K562 (cell line): ENCODE data around the gene TOMM22. TPM values are rescaled to one million over a fixed set of nuclear protein-coding genes. Genes with fewer than 3 reads are reported as not detected.

Source experiments
- ATAC-seq: fragments of 200-7000 bp; cut with Tn5 transposase; 3 replicates; pipeline ENCODE4 v1.9.1; 2020; ENCODE audit warnings: moderate library complexity
- BruUV-seq: library from RNA; stranded (reverse); fragments of 400-500 nt; replicated peaks from 2 replicates; lab custom pipeline; 2021; lab: Mats Ljungman, UMichigan
- CTCF ChIA-PET: fragments of 300-600 bp; formaldehyde crosslinking; extraction: SDS; loops from one replicate; lab custom pipeline; 2021; ENCODE audit warnings: low intra/inter-chr PET ratio; lab: Yijun Ruan, JAX
- POLR2A ChIA-PET: fragments of 300-600, 350-650 bp; sonication (Branson Sonifier 250); formaldehyde crosslinking; extraction: SDS; loops from one replicate; lab custom pipeline; 2021; ENCODE audit warnings: antibody characterized with exemption, inconsistent platforms; lab: Yijun Ruan, JAX
- DNase-seq, 4 experiments: peaks; one replicate each; pipeline versions ENCODE4 v3.0.0 to v3.0.0-alpha.2; 2011 to 2018; ENCODE audit warnings: low spot score in 3 of 4, mixed read lengths in 3 of 4; ENCODE audit errors: extremely low read depth in 1 of 4
- FAIRE-seq: peaks from 2 replicates; lab custom pipeline; 2011; peaks lifted over from hg19 to GRCh38; lab: Jason Lieb, UNC
- H2AFZ ChIP-seq: 2 replicates; pipeline ENCODE4 v1.6.0; 2011; ENCODE audit warnings: low read depth, low read length, control low read depth, inconsistent platforms
- H3K27ac ChIP-seq: fragments of 200-600 bp; 3 replicates; pipeline ENCODE4 v1.8.0; 2011; ENCODE audit warnings: low read depth, mild to moderate bottlenecking, control low read depth, inconsistent platforms, low read length, moderate library complexity, mixed read lengths; ENCODE audit errors: extremely low read depth
- H3K27me3 ChIP-seq, 2 experiments: fragments of 300-600 bp in 1 of 2; 2 replicates in 1 of 2; 3 replicates in 1 of 2; pipeline versions ENCODE4 v1.6.0 to v1.8.0; 2011; ENCODE audit warnings: inconsistent platforms in 2 of 2, low read length in 2 of 2, mild to moderate bottlenecking in 1 of 2, mixed read lengths in 1 of 2, moderate library complexity in 1 of 2; ENCODE audit not compliant: control insufficient read depth in 2 of 2, insufficient read depth in 2 of 2
- H3K36me3 ChIP-seq: fragments of 300-600 bp; 3 replicates; pipeline ENCODE4 v1.8.0; 2011; ENCODE audit warnings: mild to moderate bottlenecking, low read length, inconsistent platforms; ENCODE audit not compliant: control insufficient read depth, insufficient read depth
- H3K4me1 ChIP-seq, 2 experiments: fragments of 200-600 bp in 1 of 2; replicated peaks in 1 of 2; 2 replicates in 1 of 2; 3 replicates in 1 of 2; pipeline versions ENCODE4 v1.5.1 to v1.8.0; 2011; ENCODE audit warnings: inconsistent platforms in 2 of 2, low read length in 2 of 2, mild to moderate bottlenecking in 1 of 2, mixed read lengths in 1 of 2, moderate library complexity in 1 of 2; ENCODE audit not compliant: control insufficient read depth in 2 of 2, insufficient read depth in 2 of 2
- H3K4me2 ChIP-seq: 2 replicates; pipeline ENCODE4 v1.6.1; 2011; ENCODE audit warnings: low read length, control low read depth, inconsistent platforms, mixed read lengths; ENCODE audit not compliant: insufficient read depth
- H3K4me3 ChIP-seq: fragments of 200-600 bp; sonication (generic), shearing (Covaris generic); 2 replicates; pipeline ENCODE4 v1.5.1; 2016; ENCODE audit warnings: control low read depth, inconsistent platforms
- H3K79me2 ChIP-seq: fragments of 200-600 bp; 3 replicates; pipeline ENCODE4 v1.8.0; 2011; ENCODE audit warnings: low read length, inconsistent platforms; ENCODE audit not compliant: control insufficient read depth, insufficient read depth
- H3K9ac ChIP-seq, 2 experiments: 2 replicates each; pipeline versions ENCODE4 v1.6.0 to v1.6.1; 2011; ENCODE audit warnings: low read depth in 2 of 2, low read length in 2 of 2, control low read depth in 1 of 2, inconsistent platforms in 1 of 2, mild to moderate bottlenecking in 1 of 2, mixed read lengths in 1 of 2; ENCODE audit not compliant: insufficient read depth in 1 of 2
- H3K9me1 ChIP-seq: one replicate; pipeline ENCODE4 v1.6.0; 2011; ENCODE audit warnings: inconsistent platforms, mild to moderate bottlenecking, low read length, moderate library complexity; ENCODE audit not compliant: control insufficient read depth, insufficient read depth
- H3K9me3 ChIP-seq: replicated peaks from 2 replicates; pipeline ENCODE4 v1.5.1; 2011; ENCODE audit warnings: low read depth, low read length, inconsistent platforms; ENCODE audit not compliant: control insufficient read depth, insufficient read depth
- H4K20me1 ChIP-seq: replicated peaks from 2 replicates; pipeline ENCODE4 v1.6.1; 2011; ENCODE audit warnings: low read length, inconsistent platforms, mixed read lengths; ENCODE audit not compliant: control insufficient read depth, insufficient read depth
- EGR1 ChIP-seq: fragments of 450-650 bp; conservative IDR thresholded peaks from 2 replicates; pipeline ENCODE4 v1.6.1; 2017; ENCODE audit warnings: mild to moderate bottlenecking
- FOXJ2 ChIP-seq: fragments of 200-800 bp; sonication (Bioruptor generic); IDR thresholded peaks from 2 replicates; pipeline ENCODE4 v1.6.1; 2016; ENCODE audit warnings: missing genetic modification characterization, missing compliant biosample characterization
- GATAD2A ChIP-seq: fragments of 450-650 bp; IDR thresholded peaks from 2 replicates; pipeline ENCODE4 v1.6.1; 2017
- GTF2F1 ChIP-seq: IDR thresholded peaks from 2 replicates; pipeline ENCODE4 v1.6.1; 2011; ENCODE audit warnings: low read depth, low read length, improper control_type of control experiment
- NR2C1 ChIP-seq, 2 experiments: fragments of 450-650 bp; IDR thresholded peaks; 2 replicates each; pipeline ENCODE4 v1.6.1; 2017; ENCODE audit warnings: mild to moderate bottlenecking in 2 of 2, antibody characterized with exemption in 1 of 2, inconsistent platforms in 1 of 2, missing compliant biosample characterization in 1 of 2, missing genetic modification characterization in 1 of 2
- TRIM24 ChIP-seq, 2 experiments: fragments of 450-650 bp; IDR thresholded peaks; 2 replicates each; pipeline ENCODE4 v1.6.1; 2016
- ZNF408 ChIP-seq: fragments of 250-450 bp; sonication (Bioruptor Pico); IDR thresholded peaks from 2 replicates; pipeline ENCODE4 v1.4.0; 2020; ENCODE audit warnings: low read depth, mild to moderate bottlenecking, moderate library complexity
- WGBS: fragments of 100-300 bp; shearing (Covaris generic); methylation state at CpG from one replicate; pipeline ENCODE4 v1.1.6; 2016; ENCODE audit warnings: low coverage, mixed read lengths; ENCODE audit not compliant: insufficient coverage; ENCODE audit errors: missing lambda C conversion rate; 5-methylcytosine and 5-hydroxymethylcytosine counted together
- in situ Hi-C: fragments of 300-500 bp; cut with MboI; formaldehyde crosslinking; loops from 4 replicates; pipeline ENCODE4 v1.15.0; 2018; ENCODE audit warnings: inconsistent platforms, mixed read lengths
- intact Hi-C: fragments of 100-400 bp; cut with micrococcal nuclease; formaldehyde crosslinking; loops from 2 replicates; pipeline ENCODE4 v1.14.2; 2022
- polyA plus RNA-seq, 8 experiments: library from polyadenylated mRNA; depleted of rRNA in 4 of 8; stranded (reverse) in 5 of 8; unstranded in 3 of 8; fragments of >200 nt; fragmentation: Nextera tagmentation in 2 of 8; fragmentation: Illumina TruSeq in 1 of 8; extraction: Ambion mirVana in 2 of 8; extraction: Trizol in 1 of 8; gene quantifications; 2 replicates each; pipeline versions ENCODE4 v1.2.1 to v1.2.3, GENCODE V29; 2011 to 2014; ENCODE audit warnings: inconsistent platforms in 1 of 8, missing spikeins in 1 of 8
- total RNA-seq, 7 experiments: library from RNA; depleted of rRNA in 6 of 7; stranded (reverse); fragments of >200 nt in 6 of 7; fragmentation: Illumina TruSeq in 2 of 7; extraction: Trizol in 2 of 7; gene quantifications; 2 replicates each; pipeline versions ENCODE4 v1.2.1 to v1.2.3, GENCODE V29; 2011 to 2021; ENCODE audit warnings: low replicate concordance in 1 of 7
- TF ChIP-seq, protein P1 (sequence below): sonication (generic); formaldehyde crosslinking; IDR thresholded peaks from 2 replicates; pipeline ENCODE4 v1.8.0; 2022; ENCODE audit warnings: mild to moderate bottlenecking, missing genetic modification reagents
- TF ChIP-seq, protein P2 (sequence below), 2 experiments: IDR thresholded peaks; 2 replicates each; pipeline ENCODE4 v1.6.1; 2012; ENCODE audit warnings: improper control_type of control experiment in 2 of 2, low read depth in 2 of 2, low read length in 2 of 2, borderline replicate concordance in 1 of 2

TOMM22 gene
- total and polyA plus RNA-seq, 9 of the 15 experiments (the other 6 are each of a cell fraction or from before 2014, with no cell fraction given): 25.8 to 108 (median 73.8) TPM

DNA sequence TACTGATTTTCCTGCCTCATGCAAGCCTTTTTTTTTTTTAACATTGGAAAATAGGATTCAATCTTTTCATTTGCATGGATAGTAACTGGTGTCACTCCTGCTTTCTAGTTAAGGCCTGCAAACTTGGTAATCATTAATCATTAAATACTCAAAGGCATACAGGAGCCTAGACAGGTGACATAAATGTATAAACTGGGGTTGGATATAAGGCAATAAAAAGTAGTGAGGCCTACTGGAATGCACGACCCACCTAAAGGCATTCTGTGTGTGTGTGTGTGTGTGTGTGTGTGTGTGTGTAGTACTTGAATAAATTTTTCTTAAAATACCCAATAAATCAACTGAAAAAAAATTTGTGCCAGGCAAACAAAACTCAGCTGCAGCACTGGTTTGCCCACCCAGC, 7.9 kb downstream of the TOMM22 start:
- H3K9me1 ChIP-seq: peaks cover 3% of the 10 kb centered on the region
- in situ Hi-C loops (no loop called here), intact Hi-C loops (no loop called here)
- H3K27ac ChIP-seq: no peak overlapping the region
- no CpG with 5 or more reads among the region's 1 CpG for WGBS
- BruUV-seq: no TSS peak
- CTCF ChIA-PET: no interaction called here
- no peaks in the 10 kb centered on the region for H3K9me3 ChIP-seq
- POLR2A ChIA-PET: no interaction called here
- no peaks in the 10 kb centered on the region for H3K27me3 ChIP-seq
- DNase-seq (no peak), ATAC-seq (no peak), FAIRE-seq (no peak)
- H4K20me1 ChIP-seq: no peaks in the 10 kb centered on the region
- no peak overlapping the region for H3K9ac ChIP-seq
- H3K79me2 ChIP-seq: peaks cover 25% of the 10 kb centered on the region
- H3K4me2 ChIP-seq: no peak overlapping the region
- H3K4me3 ChIP-seq: no peak overlapping the region
- TF ChIP-seq GATAD2A (no peak), EGR1 (no peak), TRIM24 (IDR thresholded peaks at IDR 0.05) (no peak), FOXJ2 (tag) (no peak), ZNF408 (no peak), GTF2F1 (no peak), NR2C1 (IDR thresholded peaks at IDR 0.05) (no peak), NR2C1 (tag; IDR thresholded peaks at IDR 0.05) (no peak)
- TF ChIP-seq, protein P1, sequence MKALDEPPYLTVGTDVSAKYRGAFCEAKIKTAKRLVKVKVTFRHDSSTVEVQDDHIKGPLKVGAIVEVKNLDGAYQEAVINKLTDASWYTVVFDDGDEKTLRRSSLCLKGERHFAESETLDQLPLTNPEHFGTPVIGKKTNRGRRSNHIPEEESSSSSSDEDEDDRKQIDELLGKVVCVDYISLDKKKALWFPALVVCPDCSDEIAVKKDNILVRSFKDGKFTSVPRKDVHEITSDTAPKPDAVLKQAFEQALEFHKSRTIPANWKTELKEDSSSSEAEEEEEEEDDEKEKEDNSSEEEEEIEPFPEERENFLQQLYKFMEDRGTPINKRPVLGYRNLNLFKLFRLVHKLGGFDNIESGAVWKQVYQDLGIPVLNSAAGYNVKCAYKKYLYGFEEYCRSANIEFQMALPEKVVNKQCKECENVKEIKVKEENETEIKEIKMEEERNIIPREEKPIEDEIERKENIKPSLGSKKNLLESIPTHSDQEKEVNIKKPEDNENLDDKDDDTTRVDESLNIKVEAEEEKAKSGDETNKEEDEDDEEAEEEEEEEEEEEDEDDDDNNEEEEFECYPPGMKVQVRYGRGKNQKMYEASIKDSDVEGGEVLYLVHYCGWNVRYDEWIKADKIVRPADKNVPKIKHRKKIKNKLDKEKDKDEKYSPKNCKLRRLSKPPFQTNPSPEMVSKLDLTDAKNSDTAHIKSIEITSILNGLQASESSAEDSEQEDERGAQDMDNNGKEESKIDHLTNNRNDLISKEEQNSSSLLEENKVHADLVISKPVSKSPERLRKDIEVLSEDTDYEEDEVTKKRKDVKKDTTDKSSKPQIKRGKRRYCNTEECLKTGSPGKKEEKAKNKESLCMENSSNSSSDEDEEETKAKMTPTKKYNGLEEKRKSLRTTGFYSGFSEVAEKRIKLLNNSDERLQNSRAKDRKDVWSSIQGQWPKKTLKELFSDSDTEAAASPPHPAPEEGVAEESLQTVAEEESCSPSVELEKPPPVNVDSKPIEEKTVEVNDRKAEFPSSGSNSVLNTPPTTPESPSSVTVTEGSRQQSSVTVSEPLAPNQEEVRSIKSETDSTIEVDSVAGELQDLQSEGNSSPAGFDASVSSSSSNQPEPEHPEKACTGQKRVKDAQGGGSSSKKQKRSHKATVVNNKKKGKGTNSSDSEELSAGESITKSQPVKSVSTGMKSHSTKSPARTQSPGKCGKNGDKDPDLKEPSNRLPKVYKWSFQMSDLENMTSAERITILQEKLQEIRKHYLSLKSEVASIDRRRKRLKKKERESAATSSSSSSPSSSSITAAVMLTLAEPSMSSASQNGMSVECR (CRISPR knock-in tag): no peak
- TF ChIP-seq, protein P2, sequence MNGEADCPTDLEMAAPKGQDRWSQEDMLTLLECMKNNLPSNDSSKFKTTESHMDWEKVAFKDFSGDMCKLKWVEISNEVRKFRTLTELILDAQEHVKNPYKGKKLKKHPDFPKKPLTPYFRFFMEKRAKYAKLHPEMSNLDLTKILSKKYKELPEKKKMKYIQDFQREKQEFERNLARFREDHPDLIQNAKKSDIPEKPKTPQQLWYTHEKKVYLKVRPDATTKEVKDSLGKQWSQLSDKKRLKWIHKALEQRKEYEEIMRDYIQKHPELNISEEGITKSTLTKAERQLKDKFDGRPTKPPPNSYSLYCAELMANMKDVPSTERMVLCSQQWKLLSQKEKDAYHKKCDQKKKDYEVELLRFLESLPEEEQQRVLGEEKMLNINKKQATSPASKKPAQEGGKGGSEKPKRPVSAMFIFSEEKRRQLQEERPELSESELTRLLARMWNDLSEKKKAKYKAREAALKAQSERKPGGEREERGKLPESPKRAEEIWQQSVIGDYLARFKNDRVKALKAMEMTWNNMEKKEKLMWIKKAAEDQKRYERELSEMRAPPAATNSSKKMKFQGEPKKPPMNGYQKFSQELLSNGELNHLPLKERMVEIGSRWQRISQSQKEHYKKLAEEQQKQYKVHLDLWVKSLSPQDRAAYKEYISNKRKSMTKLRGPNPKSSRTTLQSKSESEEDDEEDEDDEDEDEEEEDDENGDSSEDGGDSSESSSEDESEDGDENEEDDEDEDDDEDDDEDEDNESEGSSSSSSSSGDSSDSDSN (IDR thresholded peaks at IDR 0.05; ENCODE audit: borderline replicate concordance in 1 of 2, low read depth in 2 of 2, low read length in 2 of 2): no peak
- peaks cover 9 to 12% of the 10 kb centered on the region in 2 experiments; a peak in 4 of 5 replicates for H3K4me1 ChIP-seq
- peaks cover 73% of the 10 kb centered on the region for H3K36me3 ChIP-seq
- H2AFZ ChIP-seq: no peak overlapping the region
